H1 (cell line): Measurements from ENCODE around the gene MARCOL.

ENCODE experiments used
- CHD2 ChIP-seq: IDR thresholded peaks from 2 replicates; pipeline ENCODE4 v1.6.1; 2012; ENCODE audit warnings: low read length, improper control_type of control experiment
- EZH2 ChIP-seq: fragments of 200-600 bp; sonication (generic); IDR thresholded peaks from 2 replicates; pipeline ENCODE4 v1.7.1; 2012; ENCODE audit warnings: low read depth, mild to moderate bottlenecking, moderate library complexity, low read length, inconsistent platforms; ENCODE audit not compliant: severe bottlenecking
- RFX5 ChIP-seq: IDR thresholded peaks from 2 replicates; pipeline ENCODE4 v1.6.1; 2011; ENCODE audit warnings: low read depth, low read length, improper control_type of control experiment, borderline replicate concordance
- TCF12 ChIP-seq: IDR thresholded peaks from 2 replicates; pipeline ENCODE4 v1.6.1; 2011; ENCODE audit warnings: low read depth, mild to moderate bottlenecking, low read length
- TF ChIP-seq, protein P1 (sequence below), 3 experiments: IDR thresholded peaks; 1 replicate in 2 of 3; 2 replicates in 1 of 3; pipeline versions ENCODE4 v1.5.1 to v1.6.1; 2011; ENCODE audit warnings: low read length in 3 of 3, mild to moderate bottlenecking in 3 of 3, inconsistent platforms in 2 of 3, low read depth in 1 of 3, moderate library complexity in 1 of 3; ENCODE audit not compliant: insufficient read depth in 1 of 3; ENCODE audit errors: control extremely low read depth in 1 of 3

DNA sequence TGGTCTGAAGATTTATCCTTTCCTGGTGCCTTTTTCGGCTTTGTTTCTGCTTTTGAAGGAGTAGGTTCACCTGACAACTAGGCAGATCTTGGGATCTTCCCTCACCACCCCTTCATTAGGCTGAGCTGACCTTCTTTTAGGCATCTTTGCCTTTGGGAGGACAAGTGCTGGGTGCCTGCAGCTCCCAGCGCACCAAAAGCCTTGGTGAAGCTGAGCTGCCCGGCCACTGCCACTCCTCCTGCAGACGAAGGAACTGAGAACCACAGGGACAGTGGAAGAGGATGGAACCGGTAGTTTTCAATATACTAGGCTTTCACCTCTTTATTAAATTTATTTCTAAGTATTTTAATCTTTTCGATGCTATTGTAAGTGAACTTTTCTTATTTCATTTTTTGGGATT lies 16.8 kb upstream of the MARCOL start:
- TF ChIP-seq EZH2 (no peak), CHD2 (no peak), TCF12 (no peak), RFX5 (no peak)
- TF ChIP-seq, protein P1, sequence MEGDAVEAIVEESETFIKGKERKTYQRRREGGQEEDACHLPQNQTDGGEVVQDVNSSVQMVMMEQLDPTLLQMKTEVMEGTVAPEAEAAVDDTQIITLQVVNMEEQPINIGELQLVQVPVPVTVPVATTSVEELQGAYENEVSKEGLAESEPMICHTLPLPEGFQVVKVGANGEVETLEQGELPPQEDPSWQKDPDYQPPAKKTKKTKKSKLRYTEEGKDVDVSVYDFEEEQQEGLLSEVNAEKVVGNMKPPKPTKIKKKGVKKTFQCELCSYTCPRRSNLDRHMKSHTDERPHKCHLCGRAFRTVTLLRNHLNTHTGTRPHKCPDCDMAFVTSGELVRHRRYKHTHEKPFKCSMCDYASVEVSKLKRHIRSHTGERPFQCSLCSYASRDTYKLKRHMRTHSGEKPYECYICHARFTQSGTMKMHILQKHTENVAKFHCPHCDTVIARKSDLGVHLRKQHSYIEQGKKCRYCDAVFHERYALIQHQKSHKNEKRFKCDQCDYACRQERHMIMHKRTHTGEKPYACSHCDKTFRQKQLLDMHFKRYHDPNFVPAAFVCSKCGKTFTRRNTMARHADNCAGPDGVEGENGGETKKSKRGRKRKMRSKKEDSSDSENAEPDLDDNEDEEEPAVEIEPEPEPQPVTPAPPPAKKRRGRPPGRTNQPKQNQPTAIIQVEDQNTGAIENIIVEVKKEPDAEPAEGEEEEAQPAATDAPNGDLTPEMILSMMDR (IDR thresholded peaks at IDR 0.05; ENCODE audit: control extremely low read depth in 1 of 3, insufficient read depth in 1 of 3, low read depth in 1 of 3, low read length in 3 of 3): no peak
